ENCODE measurements around the gene ST6GALNAC2. TPM values are rescaled to one million over a fixed set of nuclear protein-coding genes. Genes with fewer than 3 reads are reported as not detected.
A peak's percentile ranks its signal among the peaks of the same experiment; 100 is the strongest.

The ST6GALNAC2 gene
- total and polyA plus RNA-seq, 12 donors: 1.5 to 8.4 (median 5.7) TPM

GRCh38 chr17:76537578-76538280 lies 47.9 kb downstream of the ST6GALNAC2 start, which contains the start of gene CYGB:
CYGB (minus strand) TSS chr17:76537709; CDS start chr17:76537542, 167 bp downstream.
- Histone ChIP-seq H3K9me3 (no peaks in the 10 kb centered on the region), H3K4me1 (peaks cover 22 to 71% (median 35%) of the 10 kb centered on the region in 9 donors), H3K36me3 (no peaks in the 10 kb centered on the region), H3K4me3 (peak within 1 kb of the TSS; percentile 23 to 64 (median 57)), H3K27me3 (peaks cover 0 to 45% (median 0%) of the 10 kb centered on the region in 7 donors), H3K27ac (peak within 1 kb of the TSS; percentile 71 to 89 (median 84))
- WGBS, 2 donors: 2 to 3% methylated on average over 93 to 94 of the region's 95 CpGs
- intact Hi-C loops (cut with DNase I): no loop called here
- TF ChIP-seq CTCF (IDR thresholded peaks at IDR 0.05): no peak
- DNase-seq (peak in 1 of 2 donors; percentile 78), ATAC-seq (peak in 6 of 8 donors; percentile 6 to 56 (median 46))

- intact Hi-C loops (cut with DNase I): no loop called here
- peaks cover 22 to 75% (median 37%) of the 10 kb centered on the region in 9 donors for H3K4me1 ChIP-seq
- peaks cover 0 to 45% (median 0%) of the 10 kb centered on the region in 7 donors for H3K27me3 ChIP-seq
- peak overlapping the region; percentile 71 to 89 (median 79) for H3K27ac ChIP-seq
- peak in 1 of 2 donors; percentile 68 for DNase-seq
- no peaks in the 10 kb centered on the region for H3K36me3 ChIP-seq
- H3K4me3 ChIP-seq: peak overlapping the region; percentile 20 to 64 (median 57)
- 1 to 5% methylated on average over 12 to 26 of the region's 26 CpGs for WGBS, 2 donors
- H3K9me3 ChIP-seq: no peaks in the 10 kb centered on the region
- TF ChIP-seq CTCF (IDR thresholded peaks at IDR 0.05): no peak
- ATAC-seq: no peak
These were observed 48.4 kb downstream of the ST6GALNAC2 start for GRCh38 chr17:76537288-76537577.

GRCh38 chr17:76536511-76537287 lies 49.0 kb downstream of the ST6GALNAC2 start:
- H3K4me1 ChIP-seq: peaks cover 21 to 79% (median 40%) of the 10 kb centered on the region in 9 donors
- H3K4me3 ChIP-seq: peak overlapping the region; percentile 20 to 64 (median 57)
- ATAC-seq (no peak), DNase-seq (no peak)
- H3K9me3 ChIP-seq: no peaks in the 10 kb centered on the region
- peaks cover 0 to 45% (median 0%) of the 10 kb centered on the region in 7 donors for H3K27me3 ChIP-seq
- peak overlapping the region; percentile 71 to 89 (median 79) for H3K27ac ChIP-seq
- intact Hi-C loops (cut with DNase I): no loop called here
- no peaks in the 10 kb centered on the region for H3K36me3 ChIP-seq
- TF ChIP-seq CTCF (IDR thresholded peaks at IDR 0.05): no peak
- WGBS, 2 donors: 41 to 51% methylated on average over 25 of the region's 25 CpGs

GRCh38 chr17:76535788-76536510 lies 49.7 kb downstream of the ST6GALNAC2 start:
- TF ChIP-seq CTCF (IDR thresholded peaks at IDR 0.05): no peak
- Histone ChIP-seq H3K4me1 (peaks cover 20 to 79% (median 42%) of the 10 kb centered on the region in 9 donors), H3K9me3 (no peaks in the 10 kb centered on the region), H3K36me3 (no peaks in the 10 kb centered on the region), H3K27ac (peak overlapping the region in 9 of 10 donors; percentile 71 to 89 (median 81)), H3K4me3 (peak overlapping the region in 9 of 10 donors; percentile 45 to 64 (median 58)), H3K27me3 (peaks cover 0 to 45% (median 0%) of the 10 kb centered on the region in 7 donors)
- no peak for DNase-seq
- ATAC-seq: no peak
- WGBS, 2 donors: 72 to 76% methylated on average over 19 of the region's 19 CpGs
- intact Hi-C loops (cut with DNase I): no loop called here
